ENCODE measurements around the gene SYT1. TPM values are rescaled to one million over a fixed set of nuclear protein-coding genes. Genes with fewer than 3 reads are reported as not detected.
"Not testable (repeated sequence)": the region's sequence is repeated elsewhere in the genome, so short reads cannot be mapped to it uniquely, and the experiment has no call there.

Gene SYT1
- total RNA-seq, 2 experiments from 2014 or later: not detected

- no peak for DNase-seq (ENCODE audit: low spot score)
- H3K9me3 ChIP-seq (ENCODE audit: low read length): no peaks in the 10 kb centered on the region
- no peak overlapping the region for H3K27ac ChIP-seq (ENCODE audit: low read depth, low read length, poor library complexity, severe bottlenecking)
- no peak for TF ChIP-seq EZH2phosphoT487 (IDR thresholded peaks at IDR 0.05; ENCODE audit: borderline replicate concordance, low read depth, low read length)
- TF ChIP-seq CTCF (conservative IDR thresholded peaks at IDR 0.05; ENCODE audit: low read length): no peak
- H3K4me1 ChIP-seq (ENCODE audit: insufficient read depth, low read length, poor library complexity, severe bottlenecking): no peaks in the 10 kb centered on the region
- no peak overlapping the region for H2AFZ ChIP-seq (ENCODE audit: low read length)
- ChIA-PET POLR2A (no interaction called here), CTCF (ENCODE audit: unreplicated experiment) (no interaction called here)
- H3K4me2 ChIP-seq (ENCODE audit: low read length): no peak overlapping the region
- no peaks in the 10 kb centered on the region for H4K20me1 ChIP-seq (ENCODE audit: insufficient read depth, low read length)
- H3K4me3 ChIP-seq (ENCODE audit: low read depth, low read length, poor library complexity, severe bottlenecking): no peak overlapping the region
- no peaks in the 10 kb centered on the region for H3K9me2 ChIP-seq (ENCODE audit: insufficient read depth, low read length)
- no TSS peak for BruUV-seq (replicated peaks)
- intact Hi-C loops (cut with micrococcal nuclease; ENCODE audit: unreplicated experiment): no loop called here
- H3K79me2 ChIP-seq (ENCODE audit: insufficient read depth, low read depth, low read length): no peaks in the 10 kb centered on the region
- no peaks in the 10 kb centered on the region for H3K36me3 ChIP-seq (ENCODE audit: insufficient read depth, low read length)
Observed at GRCh38 chr12:79203058-79203647, 338.6 kb downstream of the SYT1 start.

- ChIA-PET POLR2A (interaction anchor here (0.5 kb wide), 1 partner anchor 143 kb away, joined by 3 read pairs; no protein-coding TSS in a partner anchor), CTCF (ENCODE audit: unreplicated experiment) (no interaction called here)
- Histone ChIP-seq H4K20me1 (ENCODE audit: insufficient read depth, low read length) (no peaks in the 10 kb centered on the region), H3K36me3 (ENCODE audit: insufficient read depth, low read length) (no peaks in the 10 kb centered on the region), H3K27ac (ENCODE audit: low read depth, low read length, poor library complexity, severe bottlenecking) (no peak overlapping the region), H2AFZ (ENCODE audit: low read length) (no peak overlapping the region), H3K79me2 (ENCODE audit: insufficient read depth, low read depth, low read length) (no peaks in the 10 kb centered on the region), H3K9me2 (ENCODE audit: insufficient read depth, low read length) (no peaks in the 10 kb centered on the region), H3K4me3 (ENCODE audit: low read depth, low read length, poor library complexity, severe bottlenecking) (no peak overlapping the region), H3K9me3 (ENCODE audit: low read length) (no peaks in the 10 kb centered on the region), H3K4me2 (ENCODE audit: low read length) (no peak overlapping the region), H3K4me1 (ENCODE audit: insufficient read depth, low read length, poor library complexity, severe bottlenecking) (no peaks in the 10 kb centered on the region)
- no peak for DNase-seq (ENCODE audit: low spot score)
- intact Hi-C loops (cut with micrococcal nuclease; ENCODE audit: unreplicated experiment): no loop called here
- BruUV-seq (replicated peaks): no TSS peak
- TF ChIP-seq EZH2phosphoT487 (IDR thresholded peaks at IDR 0.05; ENCODE audit: borderline replicate concordance, low read depth, low read length): no peak
- no peak for TF ChIP-seq CTCF (conservative IDR thresholded peaks at IDR 0.05; ENCODE audit: low read length)
Observed at GRCh38 chr12:79206871-79207270, 342.3 kb downstream of the SYT1 start.

- BruUV-seq (replicated peaks); intact Hi-C loops (cut with micrococcal nuclease; ENCODE audit: unreplicated experiment); H3K4me1 ChIP-seq (ENCODE audit: insufficient read depth, low read length, poor library complexity, severe bottlenecking); CTCF ChIA-PET (ENCODE audit: unreplicated experiment); DNase-seq (ENCODE audit: low spot score); POLR2A ChIA-PET; H4K20me1 ChIP-seq (ENCODE audit: insufficient read depth, low read length); H3K79me2 ChIP-seq (ENCODE audit: insufficient read depth, low read depth, low read length); H3K36me3 ChIP-seq (ENCODE audit: insufficient read depth, low read length); H3K9me3 ChIP-seq (ENCODE audit: low read length); H3K4me2 ChIP-seq (ENCODE audit: low read length); H3K9me2 ChIP-seq (ENCODE audit: insufficient read depth, low read length); H3K4me3 ChIP-seq (ENCODE audit: low read depth, low read length, poor library complexity, severe bottlenecking); H3K27ac ChIP-seq (ENCODE audit: low read depth, low read length, poor library complexity, severe bottlenecking); H2AFZ ChIP-seq (ENCODE audit: low read length): not testable (repeated sequence)
Observed at GRCh38 chr12:79210403-79210802, 345.8 kb downstream of the SYT1 start.

Data from OCI-LY7 (cell line).